Measurements from ENCODE around the gene AKTIP. TPM values are rescaled to one million over a fixed set of nuclear protein-coding genes. Genes with fewer than 3 reads are reported as not detected.

AKTIP gene
- 10 to 100 TPM; 45.0 to 53.7 (median 48.8) TPM for total RNA-seq

DNA sequence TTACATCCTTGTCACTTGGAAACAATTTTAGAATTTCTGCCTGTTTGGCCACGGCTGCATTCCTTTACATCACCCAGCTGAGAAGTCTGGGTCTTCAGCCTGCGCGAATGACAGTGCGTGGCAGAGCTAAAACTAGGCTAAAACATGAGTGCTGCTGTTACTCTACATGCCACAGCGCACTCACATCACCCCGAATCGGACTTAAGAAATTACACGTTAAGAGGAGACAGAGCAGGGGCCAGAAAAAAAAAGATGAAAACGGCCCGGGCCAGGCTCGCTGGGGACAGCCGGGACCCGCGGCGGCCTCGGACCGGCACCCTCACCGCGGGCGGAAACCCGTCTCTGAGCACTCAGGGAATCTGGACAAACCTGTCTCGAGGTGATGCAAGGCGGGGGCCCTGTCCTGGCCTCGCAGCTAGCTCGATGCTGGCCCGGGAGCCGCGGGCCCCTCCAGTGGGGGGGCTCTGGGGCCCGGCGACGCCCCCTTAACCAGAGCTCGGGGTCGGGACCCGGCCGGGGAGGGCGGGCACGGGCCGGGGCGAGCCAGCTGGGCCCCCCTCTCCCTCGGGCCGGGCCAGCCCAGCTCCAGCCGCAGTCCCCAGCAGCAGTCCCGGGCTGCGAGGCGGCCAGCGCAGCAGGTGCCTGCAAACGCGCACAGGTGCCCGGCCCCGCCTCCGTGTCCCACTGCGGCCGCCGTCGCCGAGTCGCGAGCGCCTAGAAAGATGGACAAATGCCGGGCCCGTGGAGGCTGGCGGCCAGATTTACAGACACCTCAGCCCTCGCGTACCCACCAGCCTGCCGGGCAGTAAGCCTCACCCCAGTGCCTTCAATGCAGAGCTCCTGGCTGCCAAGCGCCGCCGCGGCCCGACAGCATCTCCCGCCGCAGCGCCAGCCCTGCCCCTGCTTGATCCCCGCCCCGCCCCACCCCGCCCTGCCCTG is at the start of gene AKTIP:
TSS of gene AKTIP (minus strand) at position 879 of the 939 bp plus-strand sequence. CDS start 2,950 bp downstream, outside the sequence.
- H3K9me3 ChIP-seq = no peaks in the 10 kb centered on the region
- peak within 1 kb of the TSS; percentile 90 to 96 for H3K27ac ChIP-seq
- peak within 1 kb of the TSS; percentile 52 to 99 for H3K4me3 ChIP-seq
- peak in 1 of 2 donors; percentile 39 for DNase-seq
- H3K27me3 ChIP-seq = no peaks in the 10 kb centered on the region
- intact Hi-C loops (cut with DNase I; ENCODE audit: low total_unique reads) = no loop called here
- peaks cover 8 to 10% of the 10 kb centered on the region in 2 donors for H3K4me1 ChIP-seq
- H3K36me3 ChIP-seq = no peaks in the 10 kb centered on the region
- peak in 1 of 2 donors; percentile 26 for TF ChIP-seq POLR2A (IDR thresholded peaks at IDR 0.05)
- TF ChIP-seq, protein P1, sequence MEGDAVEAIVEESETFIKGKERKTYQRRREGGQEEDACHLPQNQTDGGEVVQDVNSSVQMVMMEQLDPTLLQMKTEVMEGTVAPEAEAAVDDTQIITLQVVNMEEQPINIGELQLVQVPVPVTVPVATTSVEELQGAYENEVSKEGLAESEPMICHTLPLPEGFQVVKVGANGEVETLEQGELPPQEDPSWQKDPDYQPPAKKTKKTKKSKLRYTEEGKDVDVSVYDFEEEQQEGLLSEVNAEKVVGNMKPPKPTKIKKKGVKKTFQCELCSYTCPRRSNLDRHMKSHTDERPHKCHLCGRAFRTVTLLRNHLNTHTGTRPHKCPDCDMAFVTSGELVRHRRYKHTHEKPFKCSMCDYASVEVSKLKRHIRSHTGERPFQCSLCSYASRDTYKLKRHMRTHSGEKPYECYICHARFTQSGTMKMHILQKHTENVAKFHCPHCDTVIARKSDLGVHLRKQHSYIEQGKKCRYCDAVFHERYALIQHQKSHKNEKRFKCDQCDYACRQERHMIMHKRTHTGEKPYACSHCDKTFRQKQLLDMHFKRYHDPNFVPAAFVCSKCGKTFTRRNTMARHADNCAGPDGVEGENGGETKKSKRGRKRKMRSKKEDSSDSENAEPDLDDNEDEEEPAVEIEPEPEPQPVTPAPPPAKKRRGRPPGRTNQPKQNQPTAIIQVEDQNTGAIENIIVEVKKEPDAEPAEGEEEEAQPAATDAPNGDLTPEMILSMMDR (IDR thresholded peaks at IDR 0.05) = no peak

DNA sequence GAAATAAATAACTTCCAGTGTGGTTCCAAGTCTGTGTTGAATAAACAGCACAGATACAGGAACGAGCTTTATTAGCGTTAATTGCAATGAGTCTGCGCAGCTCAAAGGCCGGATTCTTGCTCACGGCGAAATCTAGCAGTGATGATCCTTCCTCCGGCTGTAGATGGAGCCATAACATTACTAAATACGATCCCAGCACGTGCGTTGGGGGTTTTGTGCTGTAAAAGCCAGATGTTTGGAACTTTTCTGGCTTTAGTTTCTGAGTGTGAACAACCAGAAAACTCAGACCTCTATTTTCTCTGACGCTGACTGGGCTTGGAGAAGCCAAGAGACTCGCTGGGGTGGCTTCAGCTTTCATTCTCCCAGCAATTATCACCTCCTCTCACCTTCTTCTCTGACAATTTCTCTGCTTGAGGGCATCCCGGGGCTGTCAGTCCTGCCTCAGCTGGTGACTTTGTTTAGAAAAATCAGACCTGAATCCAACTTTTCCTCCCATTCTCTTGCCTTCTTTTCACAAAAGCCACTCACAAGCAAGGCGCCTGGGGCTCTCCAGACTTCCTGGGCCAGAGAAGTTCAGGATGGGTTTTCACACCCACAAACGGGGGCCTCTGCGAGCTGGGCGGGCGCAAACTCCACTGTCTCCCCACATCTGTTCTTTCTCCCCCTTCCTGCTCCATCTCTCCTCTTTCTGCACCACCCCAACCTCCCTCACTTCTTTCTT is 47.1 kb upstream of the AKTIP start:
- no peaks in the 10 kb centered on the region for H3K36me3 ChIP-seq
- TF ChIP-seq, protein P1 (IDR thresholded peaks at IDR 0.05) = peak; percentile 56 to 77 (median 70)
- no peak for TF ChIP-seq POLR2A (IDR thresholded peaks at IDR 0.05)
- intact Hi-C loops (cut with DNase I; ENCODE audit: low total_unique reads) = no loop called here
- H3K4me3 ChIP-seq = no peak overlapping the region
- H3K27ac ChIP-seq = peak overlapping the region; percentile 41 to 56
- no peaks in the 10 kb centered on the region for H3K9me3 ChIP-seq
- no peaks in the 10 kb centered on the region for H3K27me3 ChIP-seq
- no peaks in the 10 kb centered on the region for H3K4me1 ChIP-seq
- peak; percentile 62 to 65 for DNase-seq

DNA sequence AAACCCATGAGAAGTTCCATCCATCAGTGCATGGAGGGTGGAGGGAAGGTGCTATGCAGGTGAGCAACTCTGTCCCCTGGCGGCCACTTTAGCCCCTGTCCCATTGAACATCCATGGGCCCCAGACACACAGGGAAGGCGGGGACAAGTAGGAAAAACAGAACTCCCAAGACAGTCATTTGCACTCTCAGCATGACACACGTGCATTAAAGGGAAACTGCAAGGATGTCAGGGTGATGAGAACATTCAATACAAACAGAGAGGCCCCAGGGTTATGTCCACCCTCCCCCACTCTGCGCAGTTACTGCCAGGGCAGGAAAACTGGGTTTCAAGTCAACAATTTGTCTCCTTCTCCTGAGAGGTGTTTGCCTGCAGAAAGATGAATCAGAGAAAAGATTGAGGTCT is 44.0 kb upstream of the AKTIP start:
- TF ChIP-seq POLR2A (IDR thresholded peaks at IDR 0.05) = no peak
- TF ChIP-seq, protein P1 (IDR thresholded peaks at IDR 0.05) = no peak
- Histone ChIP-seq H3K4me3 (no peak overlapping the region), H3K27me3 (no peaks in the 10 kb centered on the region), H3K36me3 (no peaks in the 10 kb centered on the region), H3K27ac (no peak overlapping the region), H3K4me1 (no peaks in the 10 kb centered on the region), H3K9me3 (no peaks in the 10 kb centered on the region)
- DNase-seq = no peak
- intact Hi-C loops (cut with DNase I; ENCODE audit: low total_unique reads) = no loop called here

DNA sequence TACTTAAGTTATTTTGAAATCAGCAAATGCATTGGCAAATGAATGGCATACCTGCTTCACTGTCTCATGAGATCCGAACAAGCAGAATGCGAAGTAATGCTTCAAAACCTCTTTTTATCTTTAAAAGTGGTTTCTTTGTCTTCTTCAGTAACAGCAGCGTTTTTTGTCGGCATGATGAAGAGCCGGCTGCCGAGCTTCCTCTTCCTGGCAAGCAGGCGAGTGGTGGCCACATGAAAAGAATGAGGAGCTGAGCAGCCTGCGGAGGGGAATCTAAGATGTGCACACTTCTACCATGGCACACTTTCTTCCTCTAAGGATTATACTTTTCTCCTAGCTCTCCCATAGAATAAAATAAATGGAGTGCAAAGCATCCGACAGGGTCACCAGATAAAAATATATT is 42.4 kb upstream of the AKTIP start:
- Histone ChIP-seq H3K36me3 (no peaks in the 10 kb centered on the region), H3K27ac (no peak overlapping the region), H3K27me3 (no peaks in the 10 kb centered on the region), H3K4me3 (no peak overlapping the region), H3K9me3 (no peaks in the 10 kb centered on the region), H3K4me1 (no peaks in the 10 kb centered on the region)
- TF ChIP-seq, protein P1 (IDR thresholded peaks at IDR 0.05) = no peak
- no peak for TF ChIP-seq POLR2A (IDR thresholded peaks at IDR 0.05)
- no peak for DNase-seq
- intact Hi-C loops (cut with DNase I; ENCODE audit: low total_unique reads) = no loop called here

DNA sequence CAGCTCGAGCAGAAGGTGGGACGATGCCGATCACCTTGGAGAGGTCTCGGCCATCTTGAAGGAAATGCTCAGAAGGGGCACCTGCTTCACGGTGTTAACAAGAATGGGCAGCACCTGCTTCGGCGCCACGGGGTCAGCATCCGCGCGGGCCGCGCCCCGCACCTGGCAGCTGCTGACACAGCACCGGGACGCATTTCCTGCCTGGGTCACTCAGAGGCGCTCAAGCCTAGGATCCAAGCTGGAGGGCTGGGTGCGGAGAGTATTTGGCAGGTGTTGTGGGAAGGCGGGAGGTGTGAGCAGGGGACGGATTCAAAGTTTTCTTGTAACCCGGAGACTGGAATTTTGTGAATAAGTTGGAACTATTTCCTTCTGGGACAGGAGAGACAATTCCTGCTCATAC is 39.3 kb upstream of the AKTIP start:
- TF ChIP-seq, protein P1 (IDR thresholded peaks at IDR 0.05) = no peak
- no peak overlapping the region for H3K4me3 ChIP-seq
- H3K9me3 ChIP-seq = no peaks in the 10 kb centered on the region
- no peaks in the 10 kb centered on the region for H3K36me3 ChIP-seq
- no peaks in the 10 kb centered on the region for H3K4me1 ChIP-seq
- no peaks in the 10 kb centered on the region for H3K27me3 ChIP-seq
- DNase-seq = no peak
- intact Hi-C loops (cut with DNase I; ENCODE audit: low total_unique reads) = no loop called here
- no peak overlapping the region for H3K27ac ChIP-seq
